B cell (primary cell): ENCODE measurements around the gene PER1. TPM values are rescaled to one million over a fixed set of nuclear protein-coding genes. Genes with fewer than 3 reads are reported as not detected.
A peak's percentile ranks its signal among the peaks of the same experiment; 100 is the strongest.

Source experiments
- ATAC-seq: fragments of 200-7000 bp; cut with Tn5 transposase; one replicate; pipeline ENCODE4 v1.10.0; 2021; ENCODE audit warnings: low read depth, mild to moderate bottlenecking, moderate number of reproducible peaks, moderate library complexity
- CTCF ChIA-PET: fragments of 350-600 bp; sonication (Branson Sonifier 250); formaldehyde crosslinking; loops from one replicate; lab custom pipeline; 2021; ENCODE audit warnings: antibody characterized with exemption, inconsistent platforms; lab: Charles Lee
- POLR2A ChIA-PET: fragments of 350-600 bp; sonication (Branson Sonifier 250); formaldehyde crosslinking; loops from one replicate; lab custom pipeline; 2021; ENCODE audit warnings: antibody characterized with exemption; lab: Charles Lee
- DNase-seq: peaks from one replicate; pipeline ENCODE4 v3.0.0; 2013
- H2AFZ ChIP-seq: 2 replicates; pipeline ENCODE4 v1.6.1; 2012; ENCODE audit warnings: mild to moderate bottlenecking, low read depth, low read length; ENCODE audit not compliant: insufficient read depth, poor library complexity, severe bottlenecking
- H3K27ac ChIP-seq, 2 donors: 1 replicate in 1 of 2; 2 replicates in 1 of 2; pipeline ENCODE4 v1.5.1; 2012 to 2013; ENCODE audit warnings: low read length in 2 of 2, mild to moderate bottlenecking in 2 of 2, moderate library complexity in 1 of 2
- H3K27me3 ChIP-seq, 4 experiments: fragments of 200-600 bp in 1 of 4; sonication (generic) in 1 of 4; replicated peaks in 1 of 4; 1 replicate in 2 of 4; 2 replicates in 2 of 4; pipeline versions ENCODE4 v1.6.1 to v1.7.0; 2013 to 2016; ENCODE audit warnings: low read length in 3 of 4, mild to moderate bottlenecking in 2 of 4, mixed read lengths in 1 of 4, moderate library complexity in 1 of 4; ENCODE audit not compliant: insufficient read depth in 4 of 4, control insufficient read depth in 3 of 4; ENCODE audit errors: control extremely low read depth in 1 of 4
- H3K36me3 ChIP-seq, 2 experiments: replicated peaks in 1 of 2; 1 replicate in 1 of 2; 2 replicates in 1 of 2; pipeline versions ENCODE4 v1.6.1 to v1.7.1; 2013; ENCODE audit warnings: low read length in 1 of 2; ENCODE audit not compliant: insufficient read depth in 2 of 2, control insufficient read depth in 1 of 2; ENCODE audit errors: control extremely low read depth in 1 of 2, extremely low read depth in 1 of 2
- H3K4me1 ChIP-seq, 2 donors: fragments of 200-600 bp in 1 of 2; sonication (generic) in 1 of 2; 1 replicate in 1 of 2; 2 replicates in 1 of 2; pipeline versions ENCODE4 v1.5.1 to v1.6.1; 2013 to 2017; ENCODE audit warnings: low read length in 2 of 2; ENCODE audit not compliant: control insufficient read depth in 2 of 2, insufficient read depth in 2 of 2
- H3K4me2 ChIP-seq: replicated peaks from 2 replicates; pipeline ENCODE3; 2012; ENCODE audit warnings: mild to moderate bottlenecking, low read depth, low read length; ENCODE audit not compliant: poor library complexity, severe bottlenecking
- H3K4me3 ChIP-seq, 5 experiments: fragments of 200-600 bp in 1 of 5; sonication (generic) in 1 of 5; 1 replicate in 3 of 5; 2 replicates in 2 of 5; pipeline versions ENCODE4 v1.5.1 to v1.7.0; 2011 to 2016; ENCODE audit warnings: low read length in 4 of 5, mild to moderate bottlenecking in 4 of 5, low read depth in 2 of 5, control low read depth in 1 of 5, moderate library complexity in 1 of 5; ENCODE audit not compliant: insufficient read depth in 1 of 5; ENCODE audit errors: control extremely low read depth in 1 of 5, extremely low read depth in 1 of 5
- H3K79me2 ChIP-seq: fragments of 200-600 bp; sonication (generic); one replicate; pipeline ENCODE4 v1.6.0; 2016; ENCODE audit warnings: low read length; ENCODE audit not compliant: control insufficient read depth, insufficient read depth
- H3K9ac ChIP-seq: fragments of 200-600 bp; sonication (generic); 2 replicates; pipeline ENCODE4 v1.6.1; 2017; ENCODE audit warnings: mild to moderate bottlenecking, low read length, moderate library complexity
- H3K9me3 ChIP-seq, 3 donors: one replicate each; pipeline versions ENCODE4 v1.6.1 to v1.7.1; 2013; ENCODE audit warnings: low read length in 2 of 3; ENCODE audit not compliant: control insufficient read depth in 2 of 3, insufficient read depth in 1 of 3; ENCODE audit errors: control extremely low read depth in 1 of 3
- H4K20me1 ChIP-seq: 2 replicates; pipeline ENCODE4 v1.6.0; 2012; ENCODE audit warnings: mild to moderate bottlenecking, low read length; ENCODE audit not compliant: insufficient read depth, control insufficient read depth, poor library complexity, severe bottlenecking
- H3K27ac Mint-ChIP-seq: one replicate; pipeline ENCODE4 v1.8.0; 2021; ENCODE audit warnings: mixed read lengths
- H3K27me3 Mint-ChIP-seq: one replicate; pipeline ENCODE4 v1.8.0; 2021; ENCODE audit warnings: mixed read lengths
- H3K4me1 Mint-ChIP-seq: one replicate; pipeline ENCODE4 v1.8.0; 2021; ENCODE audit warnings: mixed read lengths
- H3K4me3 Mint-ChIP-seq: one replicate; pipeline ENCODE4 v1.8.0; 2021; ENCODE audit warnings: mixed read lengths
- H3K9me3 Mint-ChIP-seq: one replicate; pipeline ENCODE4 v1.8.0; 2022; ENCODE audit warnings: mixed read lengths; ENCODE audit not compliant: insufficient read depth
- EZH2 ChIP-seq: IDR thresholded peaks from 2 replicates; pipeline ENCODE4 v1.6.1; 2012; ENCODE audit warnings: borderline replicate concordance, low read depth, mild to moderate bottlenecking, moderate library complexity, low read length; ENCODE audit not compliant: insufficient read depth, poor library complexity, severe bottlenecking
- WGBS: methylation state at CpG from one replicate; pipeline ENCODE4 v1.1.5; 2013; ENCODE audit warnings: missing lambda C conversion rate; ENCODE audit not compliant: insufficient coverage; 5-methylcytosine and 5-hydroxymethylcytosine counted together
- intact Hi-C: fragments of 100-400 bp; cut with micrococcal nuclease; formaldehyde crosslinking; loops from one replicate; pipeline ENCODE4 v1.10.0; 2022
- polyA plus RNA-seq: library from polyadenylated mRNA; depleted of rRNA; stranded (reverse); fragments of >200 nt; gene quantifications from 2 replicates; pipeline ENCODE4 v1.2.3, GENCODE V29; 2012
- total RNA-seq, 2 donors: library from RNA; stranded (reverse); fragments of 120-200 nt in 1 of 2; gene quantifications; 1 replicate in 1 of 2; 2 replicates in 1 of 2; pipeline versions ENCODE4 v1.2.3 to v1.2.4, GENCODE V29; 2013 to 2022
- TF ChIP-seq, protein P1 (sequence below): fragments of 200-600 bp; IDR thresholded peaks from one replicate; pipeline ENCODE4 v1.8.0; 2022; ENCODE audit warnings: antibody characterized with exemption, mild to moderate bottlenecking

Gene PER1
- total and polyA plus RNA-seq, 2 donors (not counting 1 experiment from before 2014, with no cell fraction given) = 120 to 176 TPM

DNA sequence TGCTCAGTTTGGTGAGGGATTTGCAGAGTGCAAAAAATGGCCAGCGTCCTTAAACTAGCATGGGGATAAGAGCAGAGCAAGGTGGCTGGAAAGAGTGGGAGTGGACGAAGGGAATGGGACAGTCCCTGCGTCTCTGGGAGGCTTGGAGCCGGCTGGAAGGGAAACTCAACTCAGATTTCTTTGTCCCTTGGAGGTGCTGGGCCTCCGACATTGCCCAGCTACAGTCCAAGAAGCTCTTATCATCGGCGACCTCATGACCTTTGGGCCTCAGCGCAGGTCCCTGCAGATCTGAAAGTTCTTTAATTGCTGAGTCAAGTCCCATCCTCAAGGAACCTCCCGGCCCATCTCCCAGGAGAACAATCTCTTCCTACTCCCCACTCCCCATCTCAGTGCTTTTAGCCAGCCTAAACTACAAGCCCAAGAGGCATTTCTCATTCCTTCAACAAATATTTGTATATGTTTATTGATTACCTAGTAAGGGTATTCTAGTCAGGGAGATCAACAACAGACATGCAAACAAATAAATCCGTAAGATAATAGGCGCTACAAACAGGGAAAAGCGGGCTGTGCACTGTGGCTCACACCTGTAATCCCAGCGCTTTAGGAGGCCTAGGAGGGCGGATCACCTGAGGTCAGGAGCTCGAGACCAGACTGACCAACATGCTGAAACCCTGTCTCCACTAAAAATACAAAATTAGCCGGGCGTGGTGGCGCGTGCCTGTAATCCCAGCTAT, 25.0 kb upstream of the PER1 start:
- ATAC-seq (no peak), DNase-seq (no peak)
- H3K9ac ChIP-seq = peak overlapping the region; percentile 83
- ChIA-PET POLR2A (interaction anchor here (0.6 to 2.0 kb wide), 4 partner anchors 9 to 62 kb away, joined by 3 to 9 read pairs (median 6); no protein-coding TSS in a partner anchor), CTCF (interaction anchor here (1.0 to 1.9 kb wide), 6 partner anchors 9 to 67 kb away, joined by 3 to 7 read pairs (median 4); no protein-coding TSS in a partner anchor)
- H3K4me2 ChIP-seq = peak overlapping the region; percentile 97
- peak overlapping the region; percentile 43 to 77 for H3K27ac ChIP-seq
- Mint-ChIP-seq H3K4me1 (peaks cover 44% of the 10 kb centered on the region), H3K9me3 (no peaks in the 10 kb centered on the region), H3K27ac (peak overlapping the region; percentile 96), H3K4me3 (peak overlapping the region; percentile 94), H3K27me3 (no peaks in the 10 kb centered on the region)
- TF ChIP-seq, protein P1, sequence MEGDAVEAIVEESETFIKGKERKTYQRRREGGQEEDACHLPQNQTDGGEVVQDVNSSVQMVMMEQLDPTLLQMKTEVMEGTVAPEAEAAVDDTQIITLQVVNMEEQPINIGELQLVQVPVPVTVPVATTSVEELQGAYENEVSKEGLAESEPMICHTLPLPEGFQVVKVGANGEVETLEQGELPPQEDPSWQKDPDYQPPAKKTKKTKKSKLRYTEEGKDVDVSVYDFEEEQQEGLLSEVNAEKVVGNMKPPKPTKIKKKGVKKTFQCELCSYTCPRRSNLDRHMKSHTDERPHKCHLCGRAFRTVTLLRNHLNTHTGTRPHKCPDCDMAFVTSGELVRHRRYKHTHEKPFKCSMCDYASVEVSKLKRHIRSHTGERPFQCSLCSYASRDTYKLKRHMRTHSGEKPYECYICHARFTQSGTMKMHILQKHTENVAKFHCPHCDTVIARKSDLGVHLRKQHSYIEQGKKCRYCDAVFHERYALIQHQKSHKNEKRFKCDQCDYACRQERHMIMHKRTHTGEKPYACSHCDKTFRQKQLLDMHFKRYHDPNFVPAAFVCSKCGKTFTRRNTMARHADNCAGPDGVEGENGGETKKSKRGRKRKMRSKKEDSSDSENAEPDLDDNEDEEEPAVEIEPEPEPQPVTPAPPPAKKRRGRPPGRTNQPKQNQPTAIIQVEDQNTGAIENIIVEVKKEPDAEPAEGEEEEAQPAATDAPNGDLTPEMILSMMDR = no peak
- WGBS = 95% methylated on average over 19 of the region's 19 CpGs
- peaks cover 5% of the 10 kb centered on the region for H3K79me2 ChIP-seq
- no peaks in the 10 kb centered on the region for H3K27me3 ChIP-seq
- no peaks in the 10 kb centered on the region for H3K9me3 ChIP-seq
- peak overlapping the region in 4 of 5 experiments; percentile 48 to 87 (median 74) for H3K4me3 ChIP-seq
- peaks cover 24 to 37% of the 10 kb centered on the region in 2 donors for H3K4me1 ChIP-seq
- no peaks in the 10 kb centered on the region for H3K36me3 ChIP-seq
- H4K20me1 ChIP-seq = no peaks in the 10 kb centered on the region
- intact Hi-C loops = no loop called here
- H2AFZ ChIP-seq = peak overlapping the region; percentile 99

DNA sequence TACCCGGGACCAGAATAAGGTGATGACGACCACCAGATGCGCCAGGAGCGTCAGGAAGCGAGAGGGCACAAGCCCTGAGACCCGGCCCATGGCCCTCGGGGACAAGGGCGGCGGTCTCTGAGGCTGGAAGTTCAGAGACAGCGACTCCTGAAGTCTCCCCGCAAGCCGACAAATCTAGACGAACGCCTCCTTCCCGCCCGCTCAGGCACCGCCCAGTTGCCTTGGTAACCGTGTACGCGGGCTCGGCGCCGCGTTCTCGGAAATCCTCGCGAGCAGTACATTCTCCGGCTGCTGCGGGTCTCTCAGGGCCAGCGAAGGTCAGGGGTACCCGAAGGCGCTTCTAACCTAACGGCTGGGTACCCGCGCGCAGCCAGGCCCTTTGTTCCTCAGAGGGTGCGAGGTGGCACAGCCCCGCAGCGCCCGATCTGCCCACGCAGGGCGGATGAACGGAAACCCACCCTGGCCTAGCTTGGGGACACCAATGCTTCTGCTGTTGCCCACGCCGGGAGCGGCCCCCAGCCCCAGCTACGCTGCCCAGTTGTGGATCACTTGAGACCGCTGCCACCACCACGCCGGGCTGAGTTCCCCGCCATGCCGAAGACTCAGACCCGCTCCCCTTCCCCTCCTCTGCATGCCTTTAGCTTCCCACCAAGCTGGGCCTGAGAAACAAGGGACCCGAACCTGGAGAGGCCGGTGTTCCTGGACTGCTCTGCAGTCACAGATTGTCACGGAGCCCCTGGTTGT, 24.2 kb upstream of the PER1 start, which contains the start of gene TMEM107:
TSS of gene TMEM107 (minus strand) at position 184 of the 744 bp plus-strand sequence. CDS start at position 90, 94 bp downstream.
- Mint-ChIP-seq H3K4me3 (peak within 1 kb of the TSS; percentile 94), H3K27me3 (no peaks in the 10 kb centered on the region), H3K4me1 (peaks cover 46% of the 10 kb centered on the region), H3K27ac (peak within 1 kb of the TSS; percentile 96), H3K9me3 (no peaks in the 10 kb centered on the region)
- peaks cover 5% of the 10 kb centered on the region for H3K79me2 ChIP-seq
- no peaks in the 10 kb centered on the region for H4K20me1 ChIP-seq
- H3K9me3 ChIP-seq = no peaks in the 10 kb centered on the region
- H3K9ac ChIP-seq = peak within 1 kb of the TSS; percentile 83
- peak within 1 kb of the TSS; percentile 48 to 87 (median 72) for H3K4me3 ChIP-seq
- no peaks in the 10 kb centered on the region for H3K36me3 ChIP-seq
- H2AFZ ChIP-seq = peak within 1 kb of the TSS; percentile 99
- peak within 1 kb of the TSS; percentile 97 for H3K4me2 ChIP-seq
- intact Hi-C loops = no loop called here
- H3K4me1 ChIP-seq = peaks cover 24 to 38% of the 10 kb centered on the region in 2 donors
- CTCF ChIA-PET = interaction anchor here (1.0 to 1.9 kb wide), 7 partner anchors 10 to 68 kb away, joined by 3 to 7 read pairs (median 4); no protein-coding TSS in a partner anchor
- DNase-seq (peak; percentile 91), ATAC-seq (peak; percentile 47)
- WGBS = 2% methylated on average over 56 of the region's 56 CpGs
- H3K27me3 ChIP-seq = no peaks in the 10 kb centered on the region
- TF ChIP-seq EZH2 = no peak
- TF ChIP-seq, protein P1 = no peak
- H3K27ac ChIP-seq = peak within 1 kb of the TSS; percentile 43 to 77
- POLR2A ChIA-PET = interaction anchor here (0.6 to 2.0 kb wide), 6 partner anchors 10 to 63 kb away, joined by 3 to 9 read pairs (median 4); partner anchors contain the start of gene BORCS6
